Panc1 (cell line): ENCODE results near the gene GALNT10. TPM values are rescaled to one million over a fixed set of nuclear protein-coding genes. Genes with fewer than 3 reads are reported as not detected.

Experiments used
- ATAC-seq: fragments of 200-7000 bp; cut with Tn5 transposase; 2 replicates; pipeline ENCODE4 v1.9.1; 2020; ENCODE audit warnings: mild to moderate bottlenecking, moderate library complexity
- BruUV-seq: library from RNA; stranded (reverse); fragments of 400-500 nt; replicated peaks from 2 replicates; lab custom pipeline; 2021; lab: Mats Ljungman, UMichigan
- CTCF ChIA-PET: fragments of 300-600 bp; sonication (Branson Sonifier 250); formaldehyde crosslinking; loops from one replicate; lab custom pipeline; 2022; ENCODE audit warnings: antibody characterized with exemption; lab: Charles Lee
- POLR2A ChIA-PET: fragments of 300-600 bp; sonication (Branson Sonifier 250); formaldehyde crosslinking; loops from one replicate; lab custom pipeline; 2022; ENCODE audit warnings: antibody characterized with exemption; lab: Charles Lee
- DNase-seq: peaks from one replicate; pipeline ENCODE4 v3.0.0-alpha.2; 2010; ENCODE audit warnings: low read depth, low spot score
- H3K27ac ChIP-seq: 2 replicates; pipeline ENCODE4 v1.5.1; 2011; ENCODE audit warnings: mild to moderate bottlenecking, low read length, inconsistent platforms
- H3K27me3 ChIP-seq: fragments of 200-500 bp; sonication (Bioruptor generic); 2 replicates; pipeline ENCODE4 v1.6.0; 2014; ENCODE audit warnings: low read length, inconsistent platforms; ENCODE audit not compliant: control insufficient read depth, insufficient read depth
- H3K36me3 ChIP-seq: fragments of 200-500 bp; sonication (Bioruptor generic); 2 replicates; pipeline ENCODE4 v1.5.1; 2014; ENCODE audit warnings: inconsistent platforms, mild to moderate bottlenecking, low read length, moderate library complexity; ENCODE audit not compliant: control insufficient read depth, insufficient read depth
- H3K4me1 ChIP-seq: 2 replicates; pipeline ENCODE4 v1.5.1; 2011; ENCODE audit warnings: inconsistent platforms, mild to moderate bottlenecking, low read length, moderate library complexity; ENCODE audit not compliant: control insufficient read depth, insufficient read depth
- H3K4me3 ChIP-seq, 2 experiments: 2 replicates each; pipeline ENCODE4 v1.5.1; 2011 to 2012; ENCODE audit warnings: low read depth in 2 of 2, low read length in 2 of 2, mild to moderate bottlenecking in 2 of 2, inconsistent platforms in 1 of 2, moderate library complexity in 1 of 2
- H3K9me3 ChIP-seq: fragments of 200-500 bp; sonication (Bioruptor generic); 2 replicates; pipeline ENCODE4 v1.5.1; 2014; ENCODE audit warnings: low read depth, mild to moderate bottlenecking, inconsistent platforms, low read length, moderate library complexity; ENCODE audit not compliant: control insufficient read depth, insufficient read depth
- CTCF ChIP-seq: fragments of 450-650 bp; IDR thresholded peaks from 2 replicates; pipeline ENCODE4 v1.5.1; 2017; ENCODE audit warnings: mild to moderate bottlenecking
- POLR2AphosphoS5 ChIP-seq: IDR thresholded peaks from 2 replicates; pipeline ENCODE4 v1.6.1; 2012; ENCODE audit warnings: mild to moderate bottlenecking, low read depth, low read length, moderate library complexity
- REST ChIP-seq, 2 experiments: IDR thresholded peaks; 2 replicates each; pipeline ENCODE4 v1.6.1; 2011 to 2012; ENCODE audit warnings: low read depth in 2 of 2, control low read depth in 1 of 2, low read length in 1 of 2, mild to moderate bottlenecking in 1 of 2, moderate library complexity in 1 of 2; ENCODE audit not compliant: insufficient read depth in 1 of 2
- SIN3A ChIP-seq: IDR thresholded peaks from 2 replicates; pipeline ENCODE4 v1.6.1; 2012; ENCODE audit warnings: low read depth, mild to moderate bottlenecking, low read length, moderate library complexity, borderline replicate concordance; ENCODE audit not compliant: insufficient read depth
- TCF7L2 ChIP-seq: IDR thresholded peaks from 2 replicates; pipeline ENCODE4 v1.6.1; 2011; ENCODE audit warnings: mild to moderate bottlenecking, low read depth, low read length, inconsistent platforms
- in situ Hi-C: cut with HindIII; loops from 2 replicates; pipeline ENCODE4 v1.10.0; 2016; ENCODE audit warnings: low sequenced_read_pairs, low pct_unique_long_range_greater_than_20kb
- intact Hi-C: fragments of 100-400 bp; cut with micrococcal nuclease; formaldehyde crosslinking; loops from one replicate; pipeline ENCODE4 v1.10.0; 2022; ENCODE audit not compliant: unreplicated experiment
- total RNA-seq: library from RNA; stranded (reverse); gene quantifications from one replicate; pipeline ENCODE4 v1.2.1, GENCODE V29; 2021; ENCODE audit not compliant: unreplicated experiment

GALNT10 gene
- total RNA-seq, 1 experiment from 2014 or later: 50.5 TPM

GRCh38 chr5:154456540-154456939 is 266.0 kb downstream of the GALNT10 start:
- intact Hi-C loops (no loop called here), in situ Hi-C loops (no loop called here)
- DNase-seq (no peak), ATAC-seq (no peak)
- Histone ChIP-seq H3K4me3 (no peak overlapping the region), H3K27me3 (no peaks in the 10 kb centered on the region), H3K4me1 (no peaks in the 10 kb centered on the region), H3K9me3 (no peaks in the 10 kb centered on the region), H3K27ac (no peak overlapping the region), H3K36me3 (peaks cover 2% of the 10 kb centered on the region; the same call in 1 of the 2 replicates)
- BruUV-seq: no TSS peak
- CTCF ChIA-PET: interaction anchor here (1.1 kb wide), 1 partner anchor 384 kb away, joined by 3 read pairs; no protein-coding TSS in a partner anchor
- POLR2A ChIA-PET: no interaction called here
- no peak for TF ChIP-seq REST (IDR thresholded peaks at IDR 0.05; ENCODE audit: insufficient read depth in 1 of 2, low read depth in 2 of 2, low read length in 1 of 2)
- no peak for TF ChIP-seq POLR2AphosphoS5
- no peak for TF ChIP-seq CTCF
- no peak for TF ChIP-seq SIN3A
- no peak for TF ChIP-seq TCF7L2

GRCh38 chr5:154459015-154459414 is 268.5 kb downstream of the GALNT10 start:
- Histone ChIP-seq H3K4me1 (no peaks in the 10 kb centered on the region), H3K27ac (no peak overlapping the region), H3K36me3 (peaks cover 2% of the 10 kb centered on the region; the same call in 1 of the 2 replicates), H3K27me3 (no peaks in the 10 kb centered on the region), H3K4me3 (no peak overlapping the region), H3K9me3 (no peaks in the 10 kb centered on the region)
- DNase-seq: no peak
- no peak for TF ChIP-seq POLR2AphosphoS5
- no peak for TF ChIP-seq SIN3A
- TF ChIP-seq CTCF: no peak
- no peak for TF ChIP-seq REST (IDR thresholded peaks at IDR 0.05; ENCODE audit: insufficient read depth in 1 of 2, low read depth in 2 of 2, low read length in 1 of 2)
- no peak for TF ChIP-seq TCF7L2
- CTCF ChIA-PET: no interaction called here
- in situ Hi-C loops: no loop called here
- POLR2A ChIA-PET: no interaction called here
- no TSS peak for BruUV-seq
- intact Hi-C loops: no loop called here
- no peak for ATAC-seq
